Measurements from ENCODE around the gene RARRES2.
"Not testable (repeated sequence)": the region's sequence is repeated elsewhere in the genome, so short reads cannot be mapped to it uniquely, and the experiment has no call there.

RARRES2 gene

GRCh38 chr7:150388306-150388705 is 46.9 kb upstream of the RARRES2 start:
- Histone ChIP-seq H4K8ac (ENCODE audit: low read length) (no peak overlapping the region), H3K9ac (ENCODE audit: low read length) (no peak overlapping the region), H2BK5ac (ENCODE audit: low read depth, low read length, poor library complexity, severe bottlenecking) (no peak overlapping the region), H3K36me3 (ENCODE audit: control insufficient read depth in 1 of 2, insufficient read depth in 2 of 2, low read depth in 1 of 2, low read length in 2 of 2) (peaks cover 20 to 32% of the 10 kb centered on the region in 2 experiments), H3K79me1 (replicated peaks; ENCODE audit: low read length, poor library complexity, severe bottlenecking) (peaks cover 32% of the 10 kb centered on the region), H2BK12ac (ENCODE audit: low read length in 2 of 2) (no peak overlapping the region), H3K4me3 (ENCODE audit: insufficient read depth in 1 of 2, low read depth in 1 of 2, low read length in 2 of 2) (no peak overlapping the region), H3K4me2 (ENCODE audit: low read length, poor library complexity, severe bottlenecking) (no peak overlapping the region), H2AFZ (ENCODE audit: low read depth, low read length) (no peak overlapping the region), H3K27me3 (ENCODE audit: control insufficient read depth in 1 of 2, insufficient read depth in 1 of 2, low read length in 2 of 2) (no peaks in the 10 kb centered on the region), H2AK5ac (ENCODE audit: low read length, severe bottlenecking) (no peak overlapping the region), H3K27ac (ENCODE audit: low read length, poor library complexity, severe bottlenecking) (no peak overlapping the region), H3K4me1 (ENCODE audit: control insufficient read depth, insufficient read depth, low read depth, low read length) (peaks cover 10% of the 10 kb centered on the region), H2BK120ac (ENCODE audit: low read depth, low read length) (no peak overlapping the region), H3K4ac (ENCODE audit: low read depth in 1 of 2, low read length in 2 of 2) (no peak overlapping the region), H3K18ac (ENCODE audit: low read depth in 1 of 2, low read length in 2 of 2) (no peak overlapping the region), H3K23ac (ENCODE audit: low read length in 2 of 2) (no peak overlapping the region), H2BK15ac (ENCODE audit: low read depth, poor library complexity, severe bottlenecking) (no peak overlapping the region), H3K9me3 (ENCODE audit: control insufficient read depth, low read length) (no peaks in the 10 kb centered on the region), H3K14ac (ENCODE audit: low read length in 2 of 2) (no peak overlapping the region), H4K91ac (ENCODE audit: low read length) (no peak overlapping the region)
- DNase-seq: no peak
- WGBS: 97% methylated on average over 7 of the region's 7 CpGs

- H3K9ac ChIP-seq (ENCODE audit: low read length); H3K27ac ChIP-seq (ENCODE audit: low read length, poor library complexity, severe bottlenecking); H3K4ac ChIP-seq (ENCODE audit: low read depth in 1 of 2, low read length in 2 of 2); H3K4me2 ChIP-seq (ENCODE audit: low read length, poor library complexity, severe bottlenecking); H3K27me3 ChIP-seq (ENCODE audit: control insufficient read depth in 1 of 2, insufficient read depth in 1 of 2, low read length in 2 of 2); H2BK12ac ChIP-seq (ENCODE audit: low read length in 2 of 2); H4K91ac ChIP-seq (ENCODE audit: low read length); H4K8ac ChIP-seq (ENCODE audit: low read length); H2BK120ac ChIP-seq (ENCODE audit: low read depth, low read length); H2AFZ ChIP-seq (ENCODE audit: low read depth, low read length); H2BK5ac ChIP-seq (ENCODE audit: low read depth, low read length, poor library complexity, severe bottlenecking); H3K14ac ChIP-seq (ENCODE audit: low read length in 2 of 2); H3K18ac ChIP-seq (ENCODE audit: low read depth in 1 of 2, low read length in 2 of 2); H2BK15ac ChIP-seq (ENCODE audit: low read depth, poor library complexity, severe bottlenecking); H3K23ac ChIP-seq (ENCODE audit: low read length in 2 of 2); H3K4me3 ChIP-seq (ENCODE audit: insufficient read depth in 1 of 2, low read depth in 1 of 2, low read length in 2 of 2); H2AK5ac ChIP-seq (ENCODE audit: low read length, severe bottlenecking); DNase-seq; H3K9me3 ChIP-seq (ENCODE audit: control insufficient read depth, low read length): not testable (repeated sequence)
- Histone ChIP-seq H3K4me1 (ENCODE audit: control insufficient read depth, insufficient read depth, low read depth, low read length) (peaks cover 11% of the 10 kb centered on the region), H3K79me1 (replicated peaks; ENCODE audit: low read length, poor library complexity, severe bottlenecking) (peaks cover 45% of the 10 kb centered on the region), H3K36me3 (ENCODE audit: control insufficient read depth in 1 of 2, insufficient read depth in 2 of 2, low read depth in 1 of 2, low read length in 2 of 2) (peaks cover 20 to 42% of the 10 kb centered on the region in 2 experiments)
- 71% methylated on average over 5 of the region's 6 CpGs for WGBS
Observed at GRCh38 chr7:150385884-150386283, 44.5 kb upstream of the RARRES2 start.

GRCh38 chr7:150385302-150385723 is 43.9 kb upstream of the RARRES2 start:
- Histone ChIP-seq H3K9ac (ENCODE audit: low read length) (no peak overlapping the region), H2BK5ac (ENCODE audit: low read depth, low read length, poor library complexity, severe bottlenecking) (no peak overlapping the region), H3K14ac (ENCODE audit: low read length in 2 of 2) (no peak overlapping the region), H3K27ac (ENCODE audit: low read length, poor library complexity, severe bottlenecking) (no peak overlapping the region), H3K23ac (ENCODE audit: low read length in 2 of 2) (no peak overlapping the region), H4K91ac (ENCODE audit: low read length) (no peak overlapping the region), H3K79me1 (replicated peaks; ENCODE audit: low read length, poor library complexity, severe bottlenecking) (peaks cover 49% of the 10 kb centered on the region), H3K27me3 (ENCODE audit: control insufficient read depth in 1 of 2, insufficient read depth in 1 of 2, low read length in 2 of 2) (no peaks in the 10 kb centered on the region), H3K4me1 (ENCODE audit: control insufficient read depth, insufficient read depth, low read depth, low read length) (peaks cover 13% of the 10 kb centered on the region), H2BK12ac (ENCODE audit: low read length in 2 of 2) (no peak overlapping the region), H3K36me3 (ENCODE audit: control insufficient read depth in 1 of 2, insufficient read depth in 2 of 2, low read depth in 1 of 2, low read length in 2 of 2) (peaks cover 16 to 42% of the 10 kb centered on the region in 2 experiments), H4K8ac (ENCODE audit: low read length) (no peak overlapping the region), H2AFZ (ENCODE audit: low read depth, low read length) (no peak overlapping the region), H3K18ac (ENCODE audit: low read depth in 1 of 2, low read length in 2 of 2) (no peak overlapping the region), H2BK15ac (ENCODE audit: low read depth, poor library complexity, severe bottlenecking) (no peak overlapping the region), H2BK120ac (ENCODE audit: low read depth, low read length) (no peak overlapping the region), H3K9me3 (ENCODE audit: control insufficient read depth, low read length) (no peaks in the 10 kb centered on the region), H2AK5ac (ENCODE audit: low read length, severe bottlenecking) (no peak overlapping the region), H3K4me3 (ENCODE audit: insufficient read depth in 1 of 2, low read depth in 1 of 2, low read length in 2 of 2) (no peak overlapping the region), H3K4me2 (ENCODE audit: low read length, poor library complexity, severe bottlenecking) (no peak overlapping the region), H3K4ac (ENCODE audit: low read depth in 1 of 2, low read length in 2 of 2) (no peak overlapping the region)
- no peak for DNase-seq
- WGBS: 94% methylated on average over 13 of the region's 14 CpGs

GRCh38 chr7:150384406-150385301 is 43.2 kb upstream of the RARRES2 start:
- H3K36me3 ChIP-seq (ENCODE audit: control insufficient read depth in 1 of 2, insufficient read depth in 2 of 2, low read depth in 1 of 2, low read length in 2 of 2): peaks cover 11 to 38% of the 10 kb centered on the region in 2 experiments
- no peak overlapping the region for H4K8ac ChIP-seq (ENCODE audit: low read length)
- no peak overlapping the region for H3K4me2 ChIP-seq (ENCODE audit: low read length, poor library complexity, severe bottlenecking)
- DNase-seq: no peak
- H2BK5ac ChIP-seq (ENCODE audit: low read depth, low read length, poor library complexity, severe bottlenecking): no peak overlapping the region
- H3K79me1 ChIP-seq (replicated peaks; ENCODE audit: low read length, poor library complexity, severe bottlenecking): peaks cover 52% of the 10 kb centered on the region
- H3K9ac ChIP-seq (ENCODE audit: low read length): no peak overlapping the region
- no peak overlapping the region for H2BK120ac ChIP-seq (ENCODE audit: low read depth, low read length)
- H3K27ac ChIP-seq (ENCODE audit: low read length, poor library complexity, severe bottlenecking): no peak overlapping the region
- no peak overlapping the region for H2BK15ac ChIP-seq (ENCODE audit: low read depth, poor library complexity, severe bottlenecking)
- 92% methylated on average over 12 of the region's 15 CpGs for WGBS
- H2BK12ac ChIP-seq (ENCODE audit: low read length in 2 of 2): no peak overlapping the region
- no peaks in the 10 kb centered on the region for H3K27me3 ChIP-seq (ENCODE audit: control insufficient read depth in 1 of 2, insufficient read depth in 1 of 2, low read length in 2 of 2)
- no peak overlapping the region for H2AK5ac ChIP-seq (ENCODE audit: low read length, severe bottlenecking)
- H3K18ac ChIP-seq (ENCODE audit: low read depth in 1 of 2, low read length in 2 of 2): no peak overlapping the region
- no peak overlapping the region for H3K4me3 ChIP-seq (ENCODE audit: insufficient read depth in 1 of 2, low read depth in 1 of 2, low read length in 2 of 2)
- no peak overlapping the region for H3K4ac ChIP-seq (ENCODE audit: low read depth in 1 of 2, low read length in 2 of 2)
- no peak overlapping the region for H2AFZ ChIP-seq (ENCODE audit: low read depth, low read length)
- H3K9me3 ChIP-seq (ENCODE audit: control insufficient read depth, low read length): no peaks in the 10 kb centered on the region
- H3K14ac ChIP-seq (ENCODE audit: low read length in 2 of 2): no peak overlapping the region
- H4K91ac ChIP-seq (ENCODE audit: low read length): no peak overlapping the region
- H3K23ac ChIP-seq (ENCODE audit: low read length in 2 of 2): no peak overlapping the region
- peaks cover 15% of the 10 kb centered on the region for H3K4me1 ChIP-seq (ENCODE audit: control insufficient read depth, insufficient read depth, low read depth, low read length)

Measured in mesenchymal stem cell (in vitro differentiated cells and primary cell).